Head of caudate nucleus (tissue), 42 donors: Measurements from ENCODE around the gene PTGIS.

Experiments used
- DNase-seq, 42 donors: peaks; one replicate each; pipeline versions ENCODE4 v3.0.0 to v3.0.0-alpha.2; 2020 to 2021; ENCODE audit warnings: mixed read lengths in 7 of 42
- intact Hi-C: fragments of 100-400 bp; cut with DNase I; formaldehyde crosslinking; loops from one replicate; pipeline ENCODE4 v1.15.0; 2022

PTGIS gene

GRCh38 chr20:49583669-49584417 lies 15.9 kb upstream of the PTGIS start:
- DNase-seq, result no peak
- intact Hi-C loops, result no loop called here

- intact Hi-C loops, result no loop called here
- DNase-seq, result no peak
These were observed 15.4 kb upstream of the PTGIS start for GRCh38 chr20:49583343-49583668.

- DNase-seq, result no peak
- intact Hi-C loops, result no loop called here
These were observed 14.7 kb upstream of the PTGIS start for GRCh38 chr20:49582413-49583334.

DNA sequence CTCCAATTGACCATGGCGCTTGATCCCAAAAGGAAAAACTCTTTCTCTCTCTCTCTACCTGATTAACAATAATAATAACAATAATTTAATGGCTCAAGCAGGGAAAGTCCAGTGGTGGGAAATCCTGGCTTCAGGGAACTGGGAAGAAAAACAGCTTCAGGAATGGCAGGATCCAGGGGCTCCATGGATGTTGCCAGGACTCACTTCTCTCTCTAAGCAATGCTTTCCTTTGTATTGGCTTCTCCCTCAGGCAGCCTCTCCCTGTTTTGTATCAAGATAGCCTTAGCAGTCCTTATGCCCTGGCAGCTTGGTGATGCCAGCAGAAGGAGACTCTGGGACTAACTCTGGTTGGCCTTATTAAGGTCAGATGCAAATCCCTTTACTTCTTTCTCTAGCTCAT lies 13.5 kb upstream of the PTGIS start:
- DNase-seq, result no peak
- intact Hi-C loops, result no loop called here

GRCh38 chr20:49580813-49581174 lies 12.9 kb upstream of the PTGIS start:
- DNase-seq, result no peak
- intact Hi-C loops, result no loop called here

DNA sequence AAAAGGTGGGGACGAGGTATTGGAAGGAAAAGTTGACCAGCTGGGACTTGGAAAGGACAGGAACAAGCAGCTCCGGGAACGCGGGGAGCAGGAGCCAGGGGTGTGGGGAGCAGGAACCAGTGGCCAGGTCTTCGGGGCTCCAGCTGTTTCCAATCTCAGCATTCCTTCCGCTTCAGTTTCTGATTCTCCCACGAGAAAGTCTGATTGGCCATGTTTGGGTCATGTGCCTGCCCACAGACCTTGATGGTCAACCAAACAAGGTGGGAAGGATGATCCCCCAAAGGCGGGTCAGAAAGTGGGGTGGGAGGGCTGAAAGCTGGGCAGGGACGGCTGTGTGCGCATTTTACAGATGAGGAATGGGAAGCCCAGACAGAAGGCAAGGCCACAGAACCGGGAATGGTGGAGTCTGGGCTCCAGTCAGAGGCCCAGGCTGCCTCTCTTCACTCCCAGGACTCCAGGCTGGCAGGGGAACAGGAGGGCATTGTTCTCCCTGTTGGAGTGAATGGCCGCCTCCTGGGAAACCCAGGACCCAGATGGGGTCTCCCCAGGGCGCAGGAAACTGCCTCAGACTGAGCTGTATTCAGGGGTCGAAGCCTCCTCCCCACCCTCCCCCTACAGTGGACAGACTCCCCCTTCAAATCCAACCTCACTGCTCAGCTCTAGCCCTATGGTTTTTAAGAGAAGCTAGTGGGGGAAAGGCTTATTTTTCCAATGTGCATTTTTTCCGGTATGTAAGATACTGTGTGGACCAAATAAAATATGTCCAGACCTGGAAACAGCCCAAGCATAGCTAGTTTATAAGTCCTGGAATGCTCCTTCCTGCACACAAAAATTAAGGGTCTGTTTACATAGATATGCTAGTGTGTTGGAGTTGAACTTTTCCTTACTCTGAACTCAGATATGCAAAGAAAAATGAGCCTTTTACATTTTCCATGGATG lies 12.2 kb upstream of the PTGIS start:
- intact Hi-C loops, result no loop called here
- peak in 4 of 42 donors; percentile 4 to 20 (median 14) for DNase-seq

DNA sequence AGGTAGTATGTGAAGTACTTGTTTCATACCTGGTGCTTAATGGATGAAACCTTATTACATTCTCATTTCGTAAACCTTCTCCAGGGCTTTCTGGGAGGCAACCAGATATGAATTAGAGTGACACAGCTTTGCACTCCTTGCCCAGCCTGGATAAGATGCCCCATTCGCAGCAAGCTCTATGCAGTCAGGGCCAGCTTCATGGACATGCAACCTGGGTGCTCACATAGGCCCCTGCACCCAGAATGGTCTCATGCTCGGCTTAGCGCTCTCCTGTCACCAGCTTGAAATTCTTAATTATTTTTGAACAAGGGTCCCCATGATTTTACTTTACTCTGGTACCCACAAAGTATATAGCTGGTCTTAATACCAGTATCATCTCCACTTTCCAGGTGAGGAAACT lies 11.3 kb upstream of the PTGIS start:
- no peak for DNase-seq
- intact Hi-C loops, result no loop called here

GRCh38 chr20:49578436-49578835 lies 10.5 kb upstream of the PTGIS start:
- intact Hi-C loops, result no loop called here
- no peak for DNase-seq

DNA sequence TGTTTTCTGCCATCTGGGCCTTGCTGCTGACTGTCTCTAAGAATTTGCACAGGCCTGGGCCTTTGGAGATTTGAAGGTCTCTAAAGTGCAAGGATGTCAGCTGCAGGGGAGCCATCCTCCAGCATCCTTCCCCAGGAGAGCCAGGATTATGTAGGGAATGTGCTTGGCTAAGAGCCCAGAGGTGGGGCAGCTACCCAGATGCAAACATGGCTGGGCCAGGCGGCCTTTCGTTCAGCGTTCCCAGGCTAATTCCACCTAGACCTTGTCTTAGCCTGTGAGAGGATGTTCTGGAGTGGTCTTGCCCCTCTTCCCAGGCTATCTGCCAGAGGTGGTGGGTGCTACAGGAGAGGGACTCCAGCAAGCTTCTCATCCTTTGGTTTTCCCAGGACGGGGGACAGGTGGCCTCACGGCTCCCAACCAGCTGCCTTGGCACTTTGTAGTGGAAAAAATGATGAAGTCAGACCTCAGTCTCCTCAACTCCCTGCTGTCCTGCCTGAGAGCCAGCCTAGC lies 7.7 kb upstream of the PTGIS start:
- DNase-seq, result peak in 1 of 42 donors; percentile 6
- intact Hi-C loops, result no loop called here

DNA sequence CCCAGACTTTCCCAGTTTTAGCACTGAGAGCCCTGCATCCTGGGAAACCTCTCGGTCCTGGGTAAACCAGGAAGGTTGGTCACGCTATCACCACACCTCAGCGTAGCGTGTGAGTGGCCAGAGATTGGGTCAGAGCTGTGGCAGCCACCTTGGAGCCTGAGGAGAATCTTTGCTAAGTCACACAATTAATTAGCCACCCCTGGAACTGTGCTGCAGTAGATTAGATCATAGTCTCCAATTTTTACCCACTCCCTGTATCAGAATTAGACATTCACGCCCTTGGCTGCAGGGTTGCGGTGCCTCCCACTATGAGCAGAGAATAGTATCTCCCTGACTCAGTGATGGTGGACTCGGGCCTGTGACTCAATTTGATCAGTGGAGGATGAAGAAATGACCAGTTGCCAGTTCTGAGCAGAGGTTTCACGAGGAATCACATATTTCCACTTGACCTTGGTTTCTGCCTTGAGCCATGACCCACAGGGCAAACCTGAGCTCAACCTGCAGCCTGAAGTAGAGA lies 6.0 kb upstream of the PTGIS start:
- intact Hi-C loops, result no loop called here
- DNase-seq, result peak in 2 of 42 donors; percentile 6 to 18

GRCh38 chr20:49572857-49573256 lies 4.9 kb upstream of the PTGIS start:
- DNase-seq, result peak in 1 of 42 donors; percentile 27

DNA sequence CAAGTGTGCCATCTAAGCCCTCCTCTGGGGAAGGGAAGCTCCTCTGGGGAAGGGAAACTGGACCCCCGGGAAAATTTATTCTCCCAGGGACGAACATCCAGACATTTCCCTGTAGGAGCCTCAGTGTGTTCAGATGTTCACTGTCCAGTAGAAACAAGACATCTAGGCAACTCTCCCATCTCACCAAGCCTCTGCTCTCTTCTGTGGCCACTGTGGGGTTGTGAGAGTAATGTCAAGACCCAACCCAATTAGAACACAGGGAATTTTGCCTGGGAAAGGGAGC lies 3.6 kb upstream of the PTGIS start:
- intact Hi-C loops, result no loop called here
- no peak for DNase-seq

More at GRCh38 chr20:49572857-49573256, 4.9 kb upstream of the PTGIS start:
- intact Hi-C loops, result no loop called here

- DNase-seq, result peak in 1 of 42 donors; percentile 9
- intact Hi-C loops, result no loop called here
These were observed 3.1 kb upstream of the PTGIS start for GRCh38 chr20:49570828-49571552.

DNA sequence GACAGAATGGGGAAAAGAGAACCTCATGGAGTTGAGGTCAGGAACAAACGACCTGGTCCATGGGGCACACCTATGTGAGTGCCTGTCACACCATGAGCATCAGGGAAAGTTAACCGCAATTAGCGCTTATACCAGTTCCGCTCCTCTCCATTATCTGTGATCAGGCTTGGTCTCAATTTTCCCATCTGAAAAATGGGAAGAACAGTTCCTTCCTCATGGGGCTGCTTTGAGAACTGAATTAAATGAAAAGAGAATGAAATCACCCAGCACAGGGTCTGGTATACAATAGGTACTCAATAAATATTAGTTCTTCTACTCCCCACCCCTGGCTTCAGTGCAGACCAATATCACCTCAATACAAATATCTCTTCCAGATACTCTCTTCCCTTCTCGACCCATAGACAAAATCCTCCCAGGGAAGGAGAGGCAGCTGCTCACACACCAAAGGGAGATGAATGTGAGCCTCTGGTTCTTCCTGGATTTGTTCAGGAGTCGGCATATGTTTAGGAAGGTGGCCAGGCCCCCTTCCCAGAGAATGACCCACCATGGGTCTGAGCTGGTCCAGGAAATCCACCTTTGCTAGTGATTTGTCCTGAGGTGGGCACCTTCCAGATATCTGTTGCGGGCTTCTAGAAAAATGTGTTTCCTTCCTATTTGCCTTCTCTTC lies 2.4 kb upstream of the PTGIS start:
- peak in 1 of 42 donors; percentile 3 for DNase-seq
- intact Hi-C loops, result no loop called here

DNA sequence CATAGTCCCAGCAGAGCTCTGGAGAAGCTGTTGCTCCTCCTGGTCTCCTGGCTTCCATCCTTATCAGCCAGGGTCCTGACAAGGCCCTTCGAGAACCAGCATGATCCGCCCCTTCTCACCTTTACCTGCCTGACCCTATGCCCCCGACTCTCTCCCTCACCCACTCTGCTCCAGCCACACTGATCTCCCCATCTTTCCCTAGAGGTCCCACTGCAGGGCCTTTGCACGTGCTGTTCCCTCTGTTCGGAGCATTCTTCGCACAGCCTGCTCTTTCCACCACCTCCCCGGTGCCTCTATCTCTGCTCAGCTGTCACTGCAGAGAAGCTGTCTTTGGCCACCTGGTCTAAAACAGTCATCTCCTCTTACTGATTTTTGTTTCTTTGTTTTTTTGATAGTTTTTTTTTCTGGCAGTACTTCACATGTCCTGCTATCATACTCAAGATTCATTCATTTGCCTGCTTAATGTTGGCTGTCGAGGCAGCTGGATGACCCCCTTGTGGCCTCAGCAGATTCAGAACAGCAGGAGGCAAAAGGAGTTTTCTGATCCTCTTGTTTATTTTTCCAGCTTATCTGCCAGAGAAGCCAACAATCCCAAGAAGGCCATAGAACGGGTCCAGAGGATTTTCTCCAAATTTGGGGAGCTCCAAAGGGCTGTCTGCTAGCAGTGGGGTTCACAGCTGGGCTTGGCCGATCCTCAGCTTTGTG lies 1.6 kb upstream of the PTGIS start:
- intact Hi-C loops, result no loop called here
- DNase-seq, result peak in 2 of 42 donors; percentile 10 to 31

DNA sequence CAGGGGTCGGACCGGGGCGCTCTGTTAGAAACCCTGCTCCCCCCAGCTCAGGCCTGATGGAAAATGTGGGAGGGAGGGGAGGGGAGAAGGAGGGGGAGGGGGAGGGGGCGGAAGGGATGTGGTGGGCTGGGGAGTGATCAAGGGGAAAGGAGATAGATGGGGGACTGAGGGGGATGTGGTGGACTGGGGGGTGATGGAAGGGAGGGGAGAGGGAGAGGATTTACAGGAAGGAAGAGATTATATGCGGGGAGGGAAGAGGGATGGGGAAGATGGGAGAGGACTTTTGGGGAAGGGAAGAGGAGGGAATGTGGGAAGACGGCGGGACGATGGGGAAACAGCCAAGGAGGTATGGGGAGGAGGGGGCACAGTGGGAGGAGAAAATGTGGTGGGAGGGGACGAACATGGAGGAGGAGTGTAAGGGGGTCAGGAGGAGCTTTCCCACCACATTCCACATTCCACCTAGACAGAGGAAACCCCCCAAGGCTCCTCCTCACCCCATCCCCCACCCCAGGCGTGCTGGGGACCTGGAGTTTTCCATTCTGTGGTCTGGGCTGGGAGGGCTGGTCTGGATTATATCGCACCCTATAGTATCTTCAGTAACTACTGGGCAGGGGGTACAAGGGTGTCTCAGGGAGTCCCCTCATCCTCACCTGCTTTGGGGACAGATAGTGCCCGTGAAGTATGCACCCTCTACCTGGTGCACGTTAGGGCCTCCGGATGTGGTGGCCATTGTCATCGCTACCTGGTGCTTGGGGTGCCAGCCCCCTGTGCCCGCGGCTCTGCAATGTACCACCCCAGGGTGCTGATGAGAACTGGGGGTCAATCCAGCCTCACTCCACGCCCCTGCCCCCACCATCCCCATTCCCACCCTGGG lies 578 bp upstream of the PTGIS start:
- DNase-seq, result peak in 2 of 42 donors; percentile 8 to 32
- intact Hi-C loops, result no loop called here
